GM21423 (cell line): ENCODE results near the gene NFKBIE.

Source experiments
- ATAC-seq: cut with Tn5 transposase; IDR thresholded peaks from one replicate; pipeline ENCODE4 v1.9.1; 2021; ENCODE audit warnings: mild to moderate bottlenecking, moderate library complexity; ENCODE audit not compliant: unreplicated experiment

The NFKBIE gene

DNA sequence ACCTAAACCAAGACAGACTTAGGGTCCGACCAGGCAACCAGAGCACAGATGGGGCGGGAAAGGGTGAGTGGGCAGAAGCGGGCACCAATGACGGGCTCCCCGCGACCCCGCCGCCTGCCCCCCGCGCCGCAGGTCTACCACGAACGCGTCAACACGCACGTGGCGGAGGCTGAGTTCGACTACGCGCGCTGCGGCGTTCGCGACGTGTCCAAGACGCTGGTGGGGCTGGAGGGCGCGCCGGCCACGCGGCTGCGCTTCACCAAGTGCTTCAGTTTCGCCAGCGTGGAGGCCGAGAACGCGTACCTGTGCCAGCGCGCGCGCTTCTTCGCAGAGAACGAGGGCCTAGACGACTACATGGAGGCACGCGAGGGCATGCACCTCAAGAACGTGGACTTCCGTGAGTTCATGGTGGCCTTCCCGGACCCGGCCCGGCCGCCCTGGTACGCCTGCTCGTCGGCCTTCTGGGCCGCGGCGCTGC lies 10.0 kb upstream of the NFKBIE start:
- ATAC-seq = no peak

DNA sequence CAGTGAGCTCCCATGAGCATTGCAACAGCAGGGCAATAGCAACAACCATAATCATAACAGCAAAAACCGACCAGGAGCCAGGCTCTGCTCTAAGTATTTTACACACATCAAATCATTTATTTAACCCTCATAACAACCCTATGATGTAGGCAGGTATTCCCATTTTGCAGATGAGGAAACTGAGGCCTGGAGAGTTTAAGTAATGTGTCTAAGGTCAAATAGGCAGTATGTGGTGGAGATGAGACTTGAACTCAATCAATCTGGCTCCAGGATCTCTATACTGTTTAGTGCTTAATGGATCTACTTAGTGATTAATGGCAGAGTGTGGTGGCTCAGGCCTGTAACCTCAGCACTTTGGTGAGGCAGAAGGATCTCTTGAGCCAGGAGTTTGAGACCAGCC lies 8.3 kb upstream of the NFKBIE start:
- ATAC-seq = no peak

DNA sequence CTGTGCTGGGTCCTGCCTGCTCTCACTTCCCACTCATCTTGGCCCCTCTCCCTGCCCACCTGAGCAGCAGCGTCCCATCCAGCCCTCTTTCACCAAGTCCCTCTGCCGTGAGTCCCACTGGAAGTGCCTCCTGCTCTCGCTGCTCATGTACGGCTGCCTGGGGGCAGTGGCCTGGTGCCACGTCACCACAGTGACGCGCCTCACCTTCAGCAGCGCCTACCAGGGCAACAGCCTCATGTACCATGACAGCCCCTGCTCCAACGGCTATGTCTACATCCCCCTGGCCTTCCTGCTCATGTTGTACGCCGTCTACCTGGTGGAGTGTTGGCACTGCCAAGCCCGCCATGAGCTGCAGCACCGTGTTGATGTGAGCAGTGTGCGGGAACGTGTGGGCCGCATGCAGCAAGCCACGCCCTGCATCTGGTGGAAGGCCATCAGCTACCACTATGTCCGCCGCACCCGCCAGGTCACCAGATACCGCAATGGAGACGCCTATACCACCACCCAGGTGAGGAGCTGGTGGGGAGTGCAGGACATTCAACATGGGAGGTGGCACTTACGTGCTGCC lies 7.7 kb upstream of the NFKBIE start:
- no peak for ATAC-seq

DNA sequence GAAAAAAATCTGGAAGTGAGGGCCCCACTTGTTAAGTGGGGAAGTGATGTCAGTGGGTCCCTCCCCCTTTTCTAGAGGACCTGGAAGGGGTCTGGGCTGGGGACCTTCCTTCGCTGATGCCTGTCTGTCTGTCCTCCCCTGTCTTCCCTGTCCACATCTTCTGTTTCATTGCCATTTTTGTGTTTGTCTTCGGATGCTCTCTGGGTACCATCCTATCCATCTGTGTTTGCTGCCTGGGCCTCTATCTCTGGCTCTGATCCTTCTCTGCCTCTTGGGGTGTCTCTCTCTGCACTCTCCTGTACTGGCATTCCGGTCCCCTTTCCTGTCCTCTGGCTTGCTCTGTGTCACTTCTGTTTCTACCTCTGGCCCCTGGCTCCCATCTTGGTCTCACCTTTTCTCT lies 7.2 kb upstream of the NFKBIE start:
- ATAC-seq = no peak

DNA sequence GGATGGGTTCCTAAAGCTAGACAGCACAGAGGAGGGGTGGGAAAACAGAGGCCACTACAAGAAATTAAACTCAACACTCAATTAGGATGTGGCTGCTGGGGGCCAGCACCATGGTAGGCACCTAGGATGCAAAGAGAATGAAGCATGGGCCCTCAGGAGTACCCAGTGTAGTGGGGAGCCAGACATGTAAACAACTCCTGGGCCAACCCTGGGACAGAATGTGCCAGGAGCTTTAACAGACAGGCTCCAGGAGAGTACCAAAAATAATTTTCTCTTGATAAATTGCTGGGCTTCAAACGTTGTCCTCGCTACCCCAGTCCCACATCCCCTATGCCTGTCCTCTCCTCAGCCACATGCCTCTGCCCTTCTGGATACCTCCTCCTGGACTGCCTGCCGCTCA lies 6.6 kb upstream of the NFKBIE start:
- no peak for ATAC-seq

- ATAC-seq = no peak
These were observed 6.0 kb upstream of the NFKBIE start for GRCh38 chr6:44271406-44271723.

DNA sequence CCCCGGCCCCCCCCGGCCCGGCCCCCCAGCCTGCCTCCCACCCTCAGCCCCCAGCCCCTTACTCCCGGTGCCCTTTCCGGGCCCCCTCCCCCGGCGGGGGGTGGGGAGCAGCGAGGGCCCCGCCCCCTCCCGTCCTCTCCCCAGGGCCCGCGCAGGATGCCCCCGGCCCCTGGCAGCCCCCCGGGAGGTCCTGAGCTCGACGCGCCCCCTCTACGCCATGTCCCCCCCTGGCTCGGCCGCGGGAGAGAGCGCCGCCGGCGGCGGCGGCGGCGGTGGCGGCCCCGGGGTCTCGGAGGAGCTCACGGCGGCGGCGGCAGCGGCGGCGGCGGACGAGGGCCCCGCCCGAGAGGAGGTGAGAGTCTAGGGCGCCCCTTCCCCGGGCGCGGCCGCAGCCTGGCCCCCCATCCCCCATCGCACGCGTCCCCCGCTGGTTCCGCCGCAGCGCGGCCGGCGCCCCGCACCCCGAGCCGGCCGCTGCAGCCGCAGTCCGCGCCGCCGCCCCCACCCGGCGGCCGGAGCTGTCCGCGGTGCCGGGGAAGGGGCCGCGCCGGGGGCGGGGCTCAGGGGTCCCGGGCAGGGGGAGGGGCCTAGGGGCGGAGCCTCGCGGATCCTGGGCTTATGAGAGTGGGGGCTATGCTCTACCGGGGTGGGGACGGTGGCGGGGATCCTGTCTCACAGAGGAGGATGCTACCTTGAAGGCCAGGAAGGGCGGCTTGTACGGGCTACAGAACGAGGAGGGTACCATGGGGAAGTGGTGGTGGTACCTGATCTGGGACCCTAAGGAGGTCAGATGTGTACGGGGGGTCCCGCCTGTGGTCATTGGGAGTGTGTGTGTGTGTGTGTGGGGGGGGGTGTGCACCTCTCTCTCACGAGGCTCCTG lies 5.4 kb upstream of the NFKBIE start:
- no peak for ATAC-seq

- ATAC-seq = no peak
These were observed 4.7 kb upstream of the NFKBIE start, which contains the start of gene TMEM151B for GRCh38 chr6:44269921-44270525. Gene TMEM151B (plus strand): TSS chr6:44270450. CDS start chr6:44270743, 293 bp downstream.

- ATAC-seq = no peak
These were observed 4.0 kb upstream of the NFKBIE start for GRCh38 chr6:44269178-44269920.

DNA sequence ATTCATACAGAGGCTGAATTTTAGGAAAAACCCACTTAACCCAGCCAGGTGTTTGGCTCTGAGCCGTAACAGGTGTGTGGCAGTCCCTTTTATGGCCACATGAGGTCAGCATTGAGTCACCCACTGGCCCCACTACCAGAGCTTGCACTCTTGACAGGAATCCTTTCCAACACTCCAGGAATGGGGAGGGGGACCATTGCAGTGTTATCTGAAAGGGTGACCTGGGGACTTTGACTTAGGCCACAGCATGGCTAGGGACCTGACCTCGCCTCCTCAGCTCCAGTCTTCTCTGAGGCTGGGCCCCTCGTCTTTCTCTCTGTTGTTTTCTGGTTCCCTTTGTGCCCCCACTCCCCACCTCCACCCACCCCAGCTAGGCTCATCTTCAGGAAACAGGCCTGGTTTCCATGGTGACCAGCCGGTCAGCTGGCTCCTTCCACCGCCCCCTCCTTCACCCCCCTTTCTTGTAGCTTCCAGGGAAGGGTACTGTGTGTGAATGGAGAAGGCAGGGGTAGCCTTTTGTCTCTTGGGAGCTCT lies 2.8 kb upstream of the NFKBIE start:
- ATAC-seq = no peak

GRCh38 chr6:44267252-44267651 lies 1.9 kb upstream of the NFKBIE start:
- no peak for ATAC-seq

DNA sequence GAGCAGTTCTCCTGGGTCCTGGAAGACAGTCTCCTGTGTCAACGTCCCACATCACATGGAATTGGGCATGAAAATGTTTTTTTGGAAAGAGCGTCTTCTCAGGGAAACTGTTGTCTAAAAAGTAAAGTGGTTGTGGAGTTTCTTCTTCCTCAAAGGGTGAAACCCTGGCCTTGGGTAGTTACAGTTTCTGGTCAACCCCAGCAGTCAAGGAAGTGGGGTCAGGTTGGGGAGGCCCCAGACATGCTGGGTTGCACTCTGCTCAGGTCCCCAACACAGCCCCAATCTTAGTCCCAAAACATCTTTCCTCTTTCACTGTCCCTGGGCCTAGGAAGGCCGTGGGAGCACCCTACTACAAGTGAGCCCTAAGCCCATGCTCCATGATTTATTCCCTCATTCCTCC lies 996 bp upstream of the NFKBIE start:
- peak; percentile 25 for ATAC-seq

DNA sequence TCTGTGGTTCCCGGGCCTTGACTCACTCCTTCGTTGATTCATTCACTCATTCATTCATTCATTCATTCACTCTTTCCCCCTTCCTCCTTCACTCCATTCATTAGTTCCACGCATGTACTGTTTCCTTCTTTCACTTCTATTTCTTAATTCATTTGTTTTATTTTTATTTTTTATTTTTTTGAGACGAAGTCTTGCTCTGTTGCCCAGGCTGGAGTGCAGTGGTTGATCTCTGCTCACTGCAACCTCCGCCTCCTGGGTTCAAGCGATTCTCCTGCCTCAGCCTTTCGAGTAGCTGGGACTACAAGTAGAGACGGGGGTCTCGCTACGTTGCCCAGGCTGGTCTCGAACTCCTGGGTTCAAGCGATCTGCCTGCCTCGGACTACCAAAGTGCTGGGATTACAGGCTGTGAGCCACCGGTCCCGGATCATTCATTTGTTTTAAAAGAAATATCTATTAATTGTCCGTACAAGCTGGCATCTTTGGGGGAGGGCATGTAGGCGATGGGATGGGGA lies 427 bp upstream of the NFKBIE start:
- no peak for ATAC-seq

DNA sequence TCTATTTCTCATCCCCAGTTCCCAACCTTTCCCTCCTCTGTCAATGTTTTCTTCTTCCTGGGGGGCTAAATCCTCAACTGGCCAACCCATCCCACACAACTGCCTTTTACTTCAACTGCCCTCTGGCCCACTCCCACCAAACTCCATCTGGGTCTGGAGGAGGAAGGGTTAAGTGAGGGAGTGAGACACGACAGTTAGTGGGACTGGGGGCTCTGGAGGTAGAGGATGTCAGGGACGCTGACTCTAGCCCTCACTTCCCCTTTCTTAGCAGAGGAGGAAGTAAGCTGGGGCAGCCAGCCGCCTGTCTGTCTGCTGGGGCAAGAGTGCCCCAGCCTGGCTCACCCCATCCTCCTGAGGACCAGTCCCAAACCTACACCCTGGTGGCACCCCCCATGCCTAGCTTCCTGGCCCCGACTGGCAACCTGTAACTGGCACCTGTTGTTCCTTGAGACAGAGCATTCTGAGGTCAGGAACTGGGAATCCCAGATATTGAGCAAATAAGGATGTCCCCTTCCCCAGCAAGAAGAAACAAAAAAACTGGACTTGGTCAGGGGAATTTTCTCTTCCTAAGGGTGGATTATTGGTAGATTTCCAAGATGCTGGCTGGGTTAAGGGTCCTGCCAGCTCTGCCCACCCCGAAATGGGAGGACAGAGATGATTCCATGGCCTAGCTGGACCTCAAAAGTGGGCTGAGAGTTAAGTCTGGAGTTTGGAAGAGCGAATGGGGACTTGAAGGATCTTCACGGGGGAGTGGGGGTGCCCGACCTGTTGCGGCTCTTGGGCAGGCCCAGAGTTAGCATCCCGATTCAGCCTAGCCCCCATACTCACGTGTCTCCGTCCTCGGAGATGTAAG lies 971 bp downstream of the NFKBIE start:
- ATAC-seq = peak; percentile 31

DNA sequence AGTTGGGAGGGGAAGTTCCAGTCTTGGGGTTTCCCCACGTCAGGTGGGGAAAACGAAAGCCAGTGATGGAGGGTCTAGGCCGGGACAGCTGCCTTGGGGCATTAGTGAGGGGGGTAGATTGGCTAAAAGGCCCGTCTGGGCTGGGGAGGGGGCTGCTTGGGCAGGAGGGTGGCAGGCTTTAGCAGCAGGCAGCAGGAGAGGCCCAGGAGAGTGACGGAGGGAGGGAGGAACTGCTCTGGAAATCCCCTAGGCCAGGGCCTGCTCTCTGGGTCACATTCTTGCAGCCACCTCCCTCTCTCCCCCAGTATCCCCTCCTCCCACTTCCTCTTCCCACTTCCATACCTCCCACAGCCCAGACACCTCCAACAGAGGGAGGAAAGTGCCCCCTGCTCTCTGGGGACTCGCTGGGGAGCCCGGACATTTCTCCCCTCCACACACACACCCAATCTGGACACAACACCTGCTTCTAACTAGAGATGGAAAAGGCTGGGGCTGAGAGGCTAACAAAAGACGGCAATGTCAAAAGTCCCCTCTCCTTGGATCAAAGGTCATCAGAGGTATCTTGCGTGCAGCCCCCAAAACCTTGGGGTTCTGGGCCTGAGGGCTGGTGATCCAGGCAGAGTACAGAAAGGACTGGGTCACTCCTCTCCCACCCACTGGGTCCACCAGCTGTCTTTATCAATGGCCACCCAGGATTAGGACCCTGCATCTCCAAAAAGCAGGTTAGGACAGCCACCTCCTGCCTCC lies 1.8 kb downstream of the NFKBIE start:
- ATAC-seq = no peak

DNA sequence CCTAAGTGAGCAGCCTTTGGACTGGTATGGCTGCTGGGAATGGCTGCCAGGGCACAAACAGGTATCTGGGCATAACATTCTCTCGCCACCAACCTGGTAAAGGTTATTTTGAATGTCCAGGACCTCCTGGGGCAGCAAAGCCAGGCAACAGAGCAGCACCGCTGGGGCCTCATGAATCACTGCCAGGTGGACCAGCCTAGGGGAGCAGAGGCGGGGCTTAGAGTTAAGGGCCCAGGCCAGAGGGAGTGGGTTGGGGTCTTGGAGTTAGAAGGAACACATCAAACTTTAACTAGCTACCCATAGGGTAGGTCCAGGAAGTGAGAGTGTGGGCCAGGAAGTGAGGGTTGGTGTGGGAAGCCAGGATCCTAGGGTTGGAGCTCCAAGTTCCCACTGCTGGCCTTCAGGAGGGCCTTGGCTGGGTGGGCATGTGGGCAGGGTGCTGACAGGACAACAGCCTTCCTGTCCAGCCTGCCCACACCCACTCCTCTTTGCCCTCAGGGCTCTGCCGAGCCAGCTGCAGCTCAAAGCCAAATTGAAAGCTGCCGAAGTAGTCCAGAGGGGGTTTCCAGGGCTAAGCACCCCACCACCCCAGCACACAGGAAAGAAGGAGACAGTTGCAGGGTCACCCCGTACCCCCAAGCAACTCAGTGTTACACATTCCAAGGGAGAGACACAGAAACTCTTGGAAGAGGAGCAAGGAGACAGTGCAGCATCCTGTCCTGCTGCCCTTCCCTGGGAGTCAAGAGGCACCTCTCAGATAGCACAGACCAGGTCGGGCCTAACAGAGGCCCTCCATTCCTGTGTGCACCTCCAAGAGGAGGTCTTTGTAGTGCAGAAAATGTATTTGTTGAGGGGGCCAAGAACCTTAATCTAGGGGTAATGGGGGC lies 2.6 kb downstream of the NFKBIE start:
- no peak for ATAC-seq

- ATAC-seq = no peak
These were observed 3.8 kb downstream of the NFKBIE start for GRCh38 chr6:44261581-44261980.
